ENCODE measurements around the gene ITSN1. TPM values are rescaled to one million over a fixed set of nuclear protein-coding genes. Genes with fewer than 3 reads are reported as not detected.

Gene ITSN1
- total RNA-seq, 1 donor from 2014 or later = 116 TPM

- Mint-ChIP-seq H3K4me1 (ENCODE audit: low read depth) (peaks cover 11% of the 10 kb centered on the region), H3K36me3 (ENCODE audit: insufficient read depth) (peaks cover 2% of the 10 kb centered on the region), H3K27me3 (no peaks in the 10 kb centered on the region), H3K9me3 (ENCODE audit: low read depth) (no peaks in the 10 kb centered on the region), H3K4me3 (ENCODE audit: low read depth) (no peak overlapping the region), H3K27ac (no peak overlapping the region)
- DNase-seq (ENCODE audit: low spot score, unreplicated experiment) = no peak
- TF ChIP-seq CTCF (IDR thresholded peaks at IDR 0.05; ENCODE audit: unreplicated experiment) = no peak
Measured at GRCh38 chr21:33848249-33848953, 206.1 kb downstream of the ITSN1 start.

DNA sequence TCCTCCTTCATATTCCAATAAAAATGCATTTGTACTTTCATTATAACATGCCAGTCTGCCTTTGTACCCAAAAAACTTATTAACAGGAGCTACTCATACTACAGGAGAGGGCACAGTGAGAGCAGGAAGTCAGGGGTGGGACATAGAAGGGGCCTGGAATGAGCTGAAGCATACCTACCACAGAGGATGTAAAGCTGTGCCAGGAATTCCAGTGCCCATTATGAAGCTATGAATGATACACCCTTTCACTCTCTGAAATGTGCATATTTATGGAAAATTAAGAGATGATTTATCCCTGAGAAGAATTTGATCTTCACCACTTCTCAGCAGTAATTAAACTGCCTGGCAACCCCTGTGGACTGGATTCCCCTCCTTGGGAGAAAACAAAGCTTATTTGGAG is 207.5 kb downstream of the ITSN1 start:
- Mint-ChIP-seq H3K4me1 (ENCODE audit: low read depth) (peaks cover 1% of the 10 kb centered on the region), H3K27me3 (no peaks in the 10 kb centered on the region), H3K4me3 (ENCODE audit: low read depth) (no peak overlapping the region), H3K36me3 (ENCODE audit: insufficient read depth) (peaks cover 2% of the 10 kb centered on the region), H3K27ac (no peak overlapping the region), H3K9me3 (ENCODE audit: low read depth) (no peaks in the 10 kb centered on the region)
- no peak for DNase-seq (ENCODE audit: low spot score, unreplicated experiment)
- no peak for TF ChIP-seq CTCF (IDR thresholded peaks at IDR 0.05; ENCODE audit: unreplicated experiment)

- Mint-ChIP-seq H3K27me3 (no peaks in the 10 kb centered on the region), H3K27ac (no peak overlapping the region), H3K9me3 (ENCODE audit: low read depth) (no peaks in the 10 kb centered on the region), H3K4me1 (ENCODE audit: low read depth) (no peaks in the 10 kb centered on the region), H3K36me3 (ENCODE audit: insufficient read depth) (peaks cover 2% of the 10 kb centered on the region), H3K4me3 (ENCODE audit: low read depth) (no peak overlapping the region)
- TF ChIP-seq CTCF (IDR thresholded peaks at IDR 0.05; ENCODE audit: unreplicated experiment) = no peak
- DNase-seq (ENCODE audit: low spot score, unreplicated experiment) = no peak
Measured at GRCh38 chr21:33850401-33850800, 208.1 kb downstream of the ITSN1 start.

GRCh38 chr21:33850985-33851384 is 208.7 kb downstream of the ITSN1 start:
- no peak overlapping the region for H3K4me3 Mint-ChIP-seq (ENCODE audit: low read depth)
- H3K27ac Mint-ChIP-seq = no peak overlapping the region
- H3K36me3 Mint-ChIP-seq (ENCODE audit: insufficient read depth) = peaks cover 2% of the 10 kb centered on the region
- no peak for TF ChIP-seq CTCF (IDR thresholded peaks at IDR 0.05; ENCODE audit: unreplicated experiment)
- H3K27me3 Mint-ChIP-seq = no peaks in the 10 kb centered on the region
- no peaks in the 10 kb centered on the region for H3K9me3 Mint-ChIP-seq (ENCODE audit: low read depth)
- no peak for DNase-seq (ENCODE audit: low spot score, unreplicated experiment)
- no peaks in the 10 kb centered on the region for H3K4me1 Mint-ChIP-seq (ENCODE audit: low read depth)

DNA sequence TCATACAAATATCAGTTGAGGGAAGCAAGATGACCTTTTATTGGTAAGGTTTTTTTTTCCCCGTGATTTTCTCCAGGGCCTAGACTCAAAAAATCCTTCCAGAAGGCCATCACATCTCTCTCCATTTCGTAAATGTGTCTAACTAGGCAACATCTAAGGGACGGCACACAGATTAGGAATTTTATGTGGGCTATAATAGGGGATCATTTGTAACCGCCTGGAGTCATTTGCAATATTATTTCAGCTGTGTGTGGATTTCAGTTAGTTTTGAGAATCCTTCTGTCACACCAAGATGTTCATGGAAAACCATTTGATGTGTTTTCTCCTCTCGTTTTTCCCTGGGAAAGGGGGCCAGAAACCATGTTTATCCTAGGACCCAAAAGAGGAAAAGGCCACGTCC is 210.2 kb downstream of the ITSN1 start:
- no peak for DNase-seq (ENCODE audit: low spot score, unreplicated experiment)
- TF ChIP-seq CTCF (IDR thresholded peaks at IDR 0.05; ENCODE audit: unreplicated experiment) = no peak
- no peaks in the 10 kb centered on the region for H3K9me3 Mint-ChIP-seq (ENCODE audit: low read depth)
- H3K4me1 Mint-ChIP-seq (ENCODE audit: low read depth) = no peaks in the 10 kb centered on the region
- H3K27ac Mint-ChIP-seq = no peak overlapping the region
- H3K4me3 Mint-ChIP-seq (ENCODE audit: low read depth) = no peak overlapping the region
- H3K36me3 Mint-ChIP-seq (ENCODE audit: insufficient read depth) = peaks cover 2% of the 10 kb centered on the region
- no peaks in the 10 kb centered on the region for H3K27me3 Mint-ChIP-seq
